ENCODE data around the gene PTPRN2. TPM values are rescaled to one million over a fixed set of nuclear protein-coding genes. Genes with fewer than 3 reads are reported as not detected.

PTPRN2 gene
- total and polyA plus RNA-seq, 7 donors = 3.2 to 7.1 (median 5.5) TPM

DNA sequence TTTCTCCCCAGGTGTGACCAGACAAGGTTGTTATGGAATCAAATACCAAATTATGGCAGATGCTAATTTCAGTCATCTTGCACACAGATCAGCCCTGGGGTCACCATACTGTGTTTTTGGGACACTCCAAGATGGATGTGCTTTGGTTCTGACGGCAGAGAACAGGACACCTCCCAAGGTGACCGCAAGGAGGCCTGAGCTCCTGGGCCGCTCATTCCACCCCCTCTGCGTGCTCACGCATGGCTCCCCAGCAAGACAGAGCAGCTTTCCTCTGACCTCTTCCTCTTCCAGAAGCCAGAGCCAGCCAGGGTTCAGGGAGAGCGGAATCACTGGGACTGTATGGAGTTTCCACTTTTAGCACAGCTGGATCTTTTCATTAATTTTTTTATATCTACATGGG is 848.0 kb downstream of the PTPRN2 start:
- Histone ChIP-seq H3K36me3 (no peaks in the 10 kb centered on the region), H3K27ac (no peak overlapping the region), H3K9me3 (no peaks in the 10 kb centered on the region), H3K4me1 (no peaks in the 10 kb centered on the region), H3K4me3 (no peak overlapping the region), H3K27me3 (peaks cover 0 to 11% (median 7%) of the 10 kb centered on the region in 3 donors)
- DNase-seq = no peak
- 87 to 92% methylated on average over 6 of the region's 6 CpGs for WGBS, 2 donors
- TF ChIP-seq, protein P1, sequence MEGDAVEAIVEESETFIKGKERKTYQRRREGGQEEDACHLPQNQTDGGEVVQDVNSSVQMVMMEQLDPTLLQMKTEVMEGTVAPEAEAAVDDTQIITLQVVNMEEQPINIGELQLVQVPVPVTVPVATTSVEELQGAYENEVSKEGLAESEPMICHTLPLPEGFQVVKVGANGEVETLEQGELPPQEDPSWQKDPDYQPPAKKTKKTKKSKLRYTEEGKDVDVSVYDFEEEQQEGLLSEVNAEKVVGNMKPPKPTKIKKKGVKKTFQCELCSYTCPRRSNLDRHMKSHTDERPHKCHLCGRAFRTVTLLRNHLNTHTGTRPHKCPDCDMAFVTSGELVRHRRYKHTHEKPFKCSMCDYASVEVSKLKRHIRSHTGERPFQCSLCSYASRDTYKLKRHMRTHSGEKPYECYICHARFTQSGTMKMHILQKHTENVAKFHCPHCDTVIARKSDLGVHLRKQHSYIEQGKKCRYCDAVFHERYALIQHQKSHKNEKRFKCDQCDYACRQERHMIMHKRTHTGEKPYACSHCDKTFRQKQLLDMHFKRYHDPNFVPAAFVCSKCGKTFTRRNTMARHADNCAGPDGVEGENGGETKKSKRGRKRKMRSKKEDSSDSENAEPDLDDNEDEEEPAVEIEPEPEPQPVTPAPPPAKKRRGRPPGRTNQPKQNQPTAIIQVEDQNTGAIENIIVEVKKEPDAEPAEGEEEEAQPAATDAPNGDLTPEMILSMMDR (IDR thresholded peaks at IDR 0.05) = no peak
- intact Hi-C loops (cut with DNase I) = no loop called here

DNA sequence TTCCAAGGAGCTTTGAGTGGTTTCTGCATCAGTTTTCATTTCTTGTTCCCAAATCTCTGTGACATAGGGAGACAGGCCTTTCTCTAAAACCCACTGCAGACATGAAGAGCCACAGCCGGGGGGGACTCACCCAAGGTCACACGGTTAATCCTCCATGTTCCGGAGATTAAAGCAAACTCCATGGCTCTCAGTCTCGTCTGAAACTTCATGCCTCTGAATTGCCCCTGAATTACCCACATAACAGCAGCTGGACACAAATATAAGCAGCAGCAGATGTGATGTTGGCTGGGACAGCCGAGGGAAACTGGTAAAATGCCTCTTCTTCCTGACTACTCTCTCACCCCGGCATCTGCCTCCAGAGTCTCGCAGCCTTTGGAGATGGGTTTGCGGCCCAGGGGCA is 848.6 kb downstream of the PTPRN2 start:
- DNase-seq = no peak
- H3K36me3 ChIP-seq = no peaks in the 10 kb centered on the region
- H3K27me3 ChIP-seq = peaks cover 0 to 11% (median 7%) of the 10 kb centered on the region in 3 donors
- TF ChIP-seq EP300 (IDR thresholded peaks at IDR 0.05) (no peak), POLR2AphosphoS5 (IDR thresholded peaks at IDR 0.05) (no peak)
- TF ChIP-seq, protein P1 (IDR thresholded peaks at IDR 0.05) = no peak
- no peak overlapping the region for H3K27ac ChIP-seq
- no peaks in the 10 kb centered on the region for H3K9me3 ChIP-seq
- H3K4me3 ChIP-seq = no peak overlapping the region
- intact Hi-C loops (cut with DNase I) = no loop called here
- 71 to 73% methylated on average over 8 of the region's 8 CpGs for WGBS, 2 donors
- H3K4me1 ChIP-seq = no peaks in the 10 kb centered on the region

DNA sequence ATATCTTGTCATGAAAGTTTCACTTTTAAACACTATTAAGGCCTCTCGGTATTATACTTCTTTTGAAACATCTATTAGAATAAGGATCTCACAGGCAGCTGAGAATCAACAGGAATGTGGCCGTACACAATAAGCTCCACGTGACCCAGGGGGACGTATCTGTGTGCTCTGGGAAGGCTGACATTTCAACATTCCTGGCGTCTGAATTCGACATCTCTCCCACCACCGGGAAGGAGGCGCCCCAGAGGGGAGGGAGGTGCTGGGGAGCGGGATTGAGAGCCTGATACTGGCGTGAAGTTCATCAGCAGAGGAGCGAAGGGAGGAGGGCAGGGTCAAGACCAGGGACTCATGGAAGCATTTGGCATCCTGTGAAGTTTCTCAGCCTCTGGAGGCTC is 849.6 kb downstream of the PTPRN2 start:
- WGBS, 2 donors = 26 to 27% methylated on average over 11 of the region's 11 CpGs
- no peak for DNase-seq
- Histone ChIP-seq H3K9me3 (no peaks in the 10 kb centered on the region), H3K4me1 (no peaks in the 10 kb centered on the region), H3K27ac (no peak overlapping the region), H3K4me3 (no peak overlapping the region), H3K36me3 (no peaks in the 10 kb centered on the region), H3K27me3 (peaks cover 0 to 11% (median 7%) of the 10 kb centered on the region in 3 donors)
- TF ChIP-seq EP300 (IDR thresholded peaks at IDR 0.05) = no peak
- TF ChIP-seq, protein P1 (IDR thresholded peaks at IDR 0.05) = no peak
- no peak for TF ChIP-seq POLR2AphosphoS5 (IDR thresholded peaks at IDR 0.05)
- TF ChIP-seq POLR2A (IDR thresholded peaks at IDR 0.05) = no peak
- intact Hi-C loops (cut with DNase I) = no loop called here

- Histone ChIP-seq H3K27me3 (peaks cover 0 to 11% (median 7%) of the 10 kb centered on the region in 3 donors), H3K36me3 (no peaks in the 10 kb centered on the region), H3K9me3 (no peaks in the 10 kb centered on the region), H3K4me3 (no peak overlapping the region), H3K4me1 (no peaks in the 10 kb centered on the region), H3K27ac (no peak overlapping the region)
- DNase-seq = no peak
- 81% methylated on average over 36 of the region's 36 CpGs for WGBS, 2 donors
- no peak for TF ChIP-seq POLR2AphosphoS5 (IDR thresholded peaks at IDR 0.05)
- TF ChIP-seq EP300 (IDR thresholded peaks at IDR 0.05) = no peak
- intact Hi-C loops (cut with DNase I) = no loop called here
These were observed 850.2 kb downstream of the PTPRN2 start for GRCh38 chr7:157737151-157738065.

DNA sequence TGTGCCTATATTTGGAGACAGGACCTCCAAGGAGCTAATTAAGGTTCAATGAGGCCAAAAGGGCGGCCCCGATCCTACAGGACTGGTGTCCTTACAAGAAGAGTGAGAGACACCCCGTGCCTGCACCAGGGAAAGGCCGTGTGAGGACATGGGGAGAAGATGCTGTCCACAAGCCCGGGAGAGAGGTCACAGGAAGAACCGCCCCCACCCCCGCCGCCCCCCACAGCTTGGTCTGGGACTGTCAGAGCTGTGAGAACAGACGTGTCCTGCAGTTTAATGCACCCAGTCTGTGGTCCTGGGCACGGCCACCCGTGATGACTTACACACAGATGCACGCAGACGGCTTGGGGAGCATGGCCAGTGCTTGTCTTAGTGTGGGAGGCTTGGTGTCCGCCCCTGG is 851.3 kb downstream of the PTPRN2 start:
- no peak for TF ChIP-seq EP300 (IDR thresholded peaks at IDR 0.05)
- TF ChIP-seq, protein P1 (IDR thresholded peaks at IDR 0.05) = no peak
- TF ChIP-seq POLR2A (IDR thresholded peaks at IDR 0.05) = no peak
- WGBS, 2 donors = 84 to 91% methylated on average over 14 of the region's 14 CpGs

More for the DNA sequence above, 851.3 kb downstream of the PTPRN2 start:
- Histone ChIP-seq H3K4me1 (no peaks in the 10 kb centered on the region), H3K27ac (no peak overlapping the region), H3K27me3 (peaks cover 0 to 11% (median 7%) of the 10 kb centered on the region in 3 donors), H3K4me3 (no peak overlapping the region), H3K36me3 (no peaks in the 10 kb centered on the region), H3K9me3 (no peaks in the 10 kb centered on the region)
- intact Hi-C loops (cut with DNase I) = no loop called here
- no peak for DNase-seq

All from sigmoid colon (tissue), 7 donors.